Activated CD4-positive, alpha-beta memory T cell treated with anti-CD3 and anti-CD28 coated beads for 36 hours (primary cell): Measurements from ENCODE around the gene HTR4. TPM values are rescaled to one million over a fixed set of nuclear protein-coding genes. Genes with fewer than 3 reads are reported as not detected.
"Not testable (repeated sequence)": the region's sequence is repeated elsewhere in the genome, so short reads cannot be mapped to it uniquely, and the experiment has no call there.

Experiments used
- CTCF ChIA-PET: fragments of 350-600 bp; sonication (Branson Sonifier 250); formaldehyde crosslinking; loops from one replicate; lab custom pipeline; 2021; ENCODE audit warnings: antibody characterized with exemption, inconsistent platforms; lab: Charles Lee
- POLR2A ChIA-PET: fragments of 350-600 bp; sonication (Branson Sonifier 250); formaldehyde crosslinking; loops from one replicate; lab custom pipeline; 2021; ENCODE audit warnings: antibody characterized with exemption; lab: Charles Lee
- DNase-seq: peaks from one replicate; pipeline ENCODE4 v3.0.0-alpha.2; 2020
- H3K27ac Mint-ChIP-seq: one replicate; pipeline ENCODE4 v1.8.0; 2021; ENCODE audit warnings: mixed read lengths
- H3K27me3 Mint-ChIP-seq: one replicate; pipeline ENCODE4 v1.8.0; 2021; ENCODE audit warnings: mixed read lengths
- H3K36me3 Mint-ChIP-seq: one replicate; pipeline ENCODE4 v1.8.0; 2021; ENCODE audit warnings: mixed read lengths
- H3K4me1 Mint-ChIP-seq: one replicate; pipeline ENCODE4 v1.8.0; 2021; ENCODE audit warnings: low read depth, mixed read lengths
- H3K4me3 Mint-ChIP-seq: one replicate; pipeline ENCODE4 v1.8.0; 2021; ENCODE audit warnings: mild to moderate bottlenecking, mixed read lengths
- H3K9me3 Mint-ChIP-seq: one replicate; pipeline ENCODE4 v1.8.0; 2021; ENCODE audit warnings: mixed read lengths
- intact Hi-C: fragments of 100-400 bp; cut with micrococcal nuclease; formaldehyde crosslinking; loops from one replicate; pipeline ENCODE4 v1.15.1; 2023
- total RNA-seq, 2 experiments: library from RNA; stranded (reverse); gene quantifications; one replicate each; pipeline ENCODE4 v1.2.3, GENCODE V29; 2021

The HTR4 gene
- total RNA-seq, 2 experiments from 2014 or later, result not detected

GRCh38 chr5:148542812-148543211 lies 111.5 kb downstream of the HTR4 start:
- POLR2A ChIA-PET, result no interaction called here
- peaks cover 5% of the 10 kb centered on the region for H3K27me3 Mint-ChIP-seq
- no peaks in the 10 kb centered on the region for H3K4me1 Mint-ChIP-seq
- no peaks in the 10 kb centered on the region for H3K36me3 Mint-ChIP-seq
- H3K4me3 Mint-ChIP-seq, result no peak overlapping the region
- no peak overlapping the region for H3K27ac Mint-ChIP-seq
- H3K9me3 Mint-ChIP-seq, result peaks cover 7% of the 10 kb centered on the region
- CTCF ChIA-PET, result no interaction called here
- no peak for DNase-seq
- intact Hi-C loops, result no loop called here

DNA sequence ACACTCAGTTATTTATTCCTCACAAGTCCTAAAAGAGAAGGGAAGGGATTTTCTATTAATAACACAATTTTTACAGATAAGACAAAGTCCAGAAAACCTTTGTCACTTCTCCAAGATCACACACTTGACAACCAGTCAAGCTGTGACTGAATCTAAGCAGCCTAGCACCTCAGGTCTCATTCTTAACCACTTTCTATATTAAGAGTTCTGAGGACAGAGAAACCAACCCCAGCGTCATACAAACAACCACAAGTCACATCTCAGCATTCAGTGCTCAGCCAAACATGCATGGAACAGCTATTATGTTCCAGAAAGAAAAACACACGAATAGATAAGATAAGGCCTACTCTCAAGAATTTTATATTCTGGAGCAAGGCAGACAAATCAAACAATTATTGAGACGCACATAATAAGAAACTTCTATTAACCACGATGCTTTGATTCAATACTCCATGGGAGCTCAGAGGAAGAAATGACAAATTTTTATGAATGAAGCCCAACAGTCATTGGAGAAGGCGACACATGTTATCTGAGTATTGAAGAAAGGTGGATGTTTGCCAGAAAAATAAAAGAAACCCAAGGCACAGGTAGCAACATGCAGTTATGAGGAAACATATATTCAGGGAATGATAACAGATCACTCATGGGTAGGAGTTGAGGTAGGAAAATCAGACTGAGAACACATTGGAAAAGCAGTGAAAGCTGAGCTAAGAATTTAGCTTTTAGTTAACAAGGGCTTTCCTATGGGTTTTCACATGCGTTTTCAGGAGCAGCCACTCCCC lies 113.1 kb downstream of the HTR4 start:
- Mint-ChIP-seq H3K9me3 (peaks cover 7% of the 10 kb centered on the region), H3K4me1 (no peaks in the 10 kb centered on the region), H3K4me3 (no peak overlapping the region), H3K36me3 (no peaks in the 10 kb centered on the region), H3K27ac (no peak overlapping the region), H3K27me3 (peaks cover 7% of the 10 kb centered on the region)
- ChIA-PET POLR2A (no interaction called here), CTCF (no interaction called here)
- DNase-seq, result no peak
- intact Hi-C loops, result no loop called here

GRCh38 chr5:148540647-148541046 lies 113.7 kb downstream of the HTR4 start:
- H3K4me3 Mint-ChIP-seq, result no peak overlapping the region
- CTCF ChIA-PET, result no interaction called here
- no peaks in the 10 kb centered on the region for H3K36me3 Mint-ChIP-seq
- POLR2A ChIA-PET, result no interaction called here
- intact Hi-C loops, result no loop called here
- no peak overlapping the region for H3K27ac Mint-ChIP-seq
- DNase-seq, result no peak
- peaks cover 7% of the 10 kb centered on the region for H3K27me3 Mint-ChIP-seq
- H3K4me1 Mint-ChIP-seq, result no peaks in the 10 kb centered on the region
- H3K9me3 Mint-ChIP-seq, result peaks cover 7% of the 10 kb centered on the region

DNA sequence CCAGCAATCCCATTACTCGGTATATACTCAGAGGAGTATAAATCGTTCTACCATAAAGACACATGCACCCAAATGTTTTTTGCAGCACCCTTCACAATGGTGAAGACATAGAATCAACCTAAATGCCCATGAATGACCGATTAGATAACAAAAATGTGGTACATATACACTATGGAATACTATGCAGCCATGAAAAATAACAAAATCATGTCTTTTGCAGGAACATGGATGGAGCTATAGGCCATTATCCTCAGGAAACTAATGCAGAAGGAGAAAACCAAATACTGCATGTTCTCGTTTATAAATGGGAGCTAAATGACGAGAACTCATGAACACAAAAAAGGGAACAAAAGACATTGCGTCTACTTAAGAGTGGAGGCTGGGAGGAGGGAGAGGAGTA lies 114.5 kb downstream of the HTR4 start:
- no peak overlapping the region for H3K27ac Mint-ChIP-seq
- ChIA-PET POLR2A (no interaction called here), CTCF (interaction anchor here (0.7 to 1.1 kb wide), 2 partner anchors 18 to 507 kb away, joined by 3 to 4 read pairs; no protein-coding TSS in a partner anchor)
- no peak overlapping the region for H3K4me3 Mint-ChIP-seq
- peaks cover 7% of the 10 kb centered on the region for H3K27me3 Mint-ChIP-seq
- H3K4me1 Mint-ChIP-seq, result no peaks in the 10 kb centered on the region
- H3K36me3 Mint-ChIP-seq, result no peaks in the 10 kb centered on the region
- intact Hi-C loops, result no loop called here
- no peak for DNase-seq
- H3K9me3 Mint-ChIP-seq, result peaks cover 7% of the 10 kb centered on the region

DNA sequence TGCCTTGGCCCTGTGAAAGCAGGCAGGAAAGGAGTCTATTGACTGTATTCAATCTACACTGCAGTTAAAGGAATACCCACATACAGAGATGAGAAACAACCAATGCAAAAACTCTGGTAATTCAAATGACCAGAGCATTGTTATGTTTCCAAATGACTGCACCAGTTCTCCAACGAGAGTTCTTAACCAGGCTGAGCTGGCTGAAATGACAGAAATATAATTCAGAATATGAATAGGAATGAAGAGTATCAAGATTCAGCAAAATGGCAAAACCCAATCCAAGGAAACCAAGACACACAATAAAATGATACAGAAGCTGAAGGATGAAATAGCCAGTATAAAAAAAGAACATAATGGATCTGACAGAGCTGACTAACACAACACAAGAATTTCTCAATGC lies 119.1 kb downstream of the HTR4 start:
- DNase-seq, result no peak
- Mint-ChIP-seq H3K27me3 (peaks cover 8% of the 10 kb centered on the region), H3K4me1 (no peaks in the 10 kb centered on the region), H3K4me3 (no peak overlapping the region), H3K36me3 (no peaks in the 10 kb centered on the region), H3K27ac (no peak overlapping the region), H3K9me3 (peaks cover 15% of the 10 kb centered on the region)
- intact Hi-C loops, result no loop called here
- ChIA-PET POLR2A (no interaction called here), CTCF (no interaction called here)

DNA sequence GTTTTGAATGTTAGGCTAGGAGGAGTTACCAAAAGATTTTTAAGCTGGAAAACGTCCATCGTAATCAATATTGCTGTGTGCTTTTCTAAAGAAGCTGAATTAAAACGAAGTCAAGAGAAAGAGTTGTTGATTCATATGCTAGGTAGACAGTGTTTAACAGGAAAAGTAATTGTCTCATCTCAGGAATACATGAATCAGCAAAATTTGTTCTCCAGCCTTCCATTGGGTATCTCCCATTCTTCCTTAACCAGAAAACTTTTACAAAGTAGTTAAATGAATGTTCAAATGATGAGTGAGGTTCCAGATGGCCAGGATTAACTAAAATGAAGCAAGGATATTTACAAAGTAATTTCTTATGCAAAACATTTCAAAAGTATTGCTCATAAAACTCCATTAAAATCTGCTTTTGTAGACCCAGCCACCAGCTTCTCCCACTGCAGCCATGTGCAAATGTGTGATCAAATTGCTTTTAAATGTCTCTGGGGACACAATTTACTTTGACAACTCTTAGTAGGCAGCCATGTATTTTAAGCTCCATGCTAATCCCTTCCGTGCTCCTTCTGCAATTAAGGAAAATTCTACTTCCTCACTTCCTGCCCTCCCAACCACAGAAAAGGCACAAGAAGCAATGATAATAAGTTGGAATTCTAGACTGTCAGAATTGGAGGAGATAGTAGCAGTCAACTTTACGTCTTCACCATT lies 121.2 kb downstream of the HTR4 start:
- H3K4me3 Mint-ChIP-seq, result no peak overlapping the region
- peaks cover 6% of the 10 kb centered on the region for H3K36me3 Mint-ChIP-seq
- ChIA-PET CTCF (no interaction called here), POLR2A (no interaction called here)
- peaks cover 11% of the 10 kb centered on the region for H3K27me3 Mint-ChIP-seq
- intact Hi-C loops, result no loop called here
- H3K9me3 Mint-ChIP-seq, result peaks cover 17% of the 10 kb centered on the region
- H3K4me1 Mint-ChIP-seq, result no peaks in the 10 kb centered on the region
- no peak for DNase-seq
- no peak overlapping the region for H3K27ac Mint-ChIP-seq

DNA sequence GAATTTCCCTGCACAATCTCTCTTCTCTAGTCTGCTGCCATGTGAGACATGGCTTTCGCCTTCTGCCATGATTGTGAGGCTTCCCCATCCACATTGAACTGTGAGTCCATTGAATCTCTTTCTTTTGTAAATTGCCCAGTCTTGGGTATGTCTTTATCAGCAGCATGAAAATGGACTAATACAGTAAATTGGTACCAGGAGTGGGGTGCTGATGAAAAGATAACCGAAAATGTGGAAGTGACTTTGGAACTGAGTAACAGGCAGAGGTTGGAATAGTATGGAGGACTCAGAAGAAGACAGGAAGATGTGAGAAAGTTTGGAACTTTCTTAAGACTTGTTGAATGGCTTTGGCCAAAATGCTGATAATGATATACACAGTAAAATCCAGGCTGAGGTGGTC lies 124.9 kb downstream of the HTR4 start:
- DNase-seq, H3K4me1 Mint-ChIP-seq, CTCF ChIA-PET, H3K4me3 Mint-ChIP-seq, H3K27me3 Mint-ChIP-seq, POLR2A ChIA-PET, intact Hi-C loops, H3K36me3 Mint-ChIP-seq, H3K27ac Mint-ChIP-seq: not testable (repeated sequence)
- H3K9me3 Mint-ChIP-seq, result peaks cover 17% of the 10 kb centered on the region

GRCh38 chr5:148524721-148525120 lies 129.6 kb downstream of the HTR4 start:
- Mint-ChIP-seq H3K36me3 (peaks cover 4% of the 10 kb centered on the region), H3K27me3 (peaks cover 7% of the 10 kb centered on the region), H3K27ac (no peak overlapping the region), H3K9me3 (peaks cover 8% of the 10 kb centered on the region), H3K4me3 (no peak overlapping the region), H3K4me1 (no peaks in the 10 kb centered on the region)
- no peak for DNase-seq
- ChIA-PET CTCF (no interaction called here), POLR2A (no interaction called here)
- intact Hi-C loops, result no loop called here

DNA sequence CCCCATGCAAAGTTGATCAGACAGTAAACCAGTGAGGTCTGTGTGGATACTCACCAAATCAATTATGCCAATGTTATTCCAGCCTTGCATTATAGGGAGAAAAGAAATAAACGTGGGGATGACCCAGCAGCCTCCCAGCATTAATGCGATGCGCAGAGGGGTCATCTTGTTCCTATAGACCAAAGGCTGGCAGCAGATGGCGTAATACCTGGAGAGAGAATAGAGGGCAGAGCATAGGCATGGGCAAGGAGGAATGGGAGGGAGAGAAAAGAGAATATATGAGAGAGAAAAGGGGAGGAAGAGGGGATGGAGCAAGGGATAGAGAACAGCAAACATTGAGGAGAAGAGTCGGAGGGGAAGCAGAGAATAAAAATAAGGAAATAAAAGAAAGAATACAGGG lies 131.2 kb downstream of the HTR4 start:
- no peaks in the 10 kb centered on the region for H3K36me3 Mint-ChIP-seq
- POLR2A ChIA-PET, result no interaction called here

DNA sequence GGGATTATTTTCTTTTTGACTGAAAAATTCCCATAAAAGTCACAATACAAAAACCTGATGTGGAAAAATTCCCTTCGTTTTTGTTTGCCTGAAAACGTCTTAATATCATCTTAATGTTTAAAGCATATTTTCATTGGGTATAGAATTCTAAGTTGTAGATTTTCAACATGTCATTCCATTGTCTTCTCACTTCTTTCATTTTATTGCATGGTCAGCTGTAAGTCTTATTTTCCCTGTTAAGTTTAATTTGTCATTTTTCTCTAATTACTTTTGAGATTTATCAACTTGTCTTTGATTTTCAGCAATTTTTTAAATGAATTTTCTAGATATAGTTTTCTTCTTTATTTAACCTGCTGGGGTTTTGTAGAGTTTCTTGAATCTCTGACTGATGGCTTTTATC lies 138.9 kb downstream of the HTR4 start:
- ChIA-PET POLR2A (no interaction called here), CTCF (no interaction called here)
- Mint-ChIP-seq H3K36me3 (no peaks in the 10 kb centered on the region), H3K27me3 (peaks cover 3% of the 10 kb centered on the region), H3K27ac (no peak overlapping the region), H3K9me3 (peaks cover 8% of the 10 kb centered on the region), H3K4me1 (no peaks in the 10 kb centered on the region), H3K4me3 (no peak overlapping the region)
- intact Hi-C loops, result no loop called here
- DNase-seq, result no peak

More for the DNA sequence above, 131.2 kb downstream of the HTR4 start:
- no peaks in the 10 kb centered on the region for H3K9me3 Mint-ChIP-seq
- H3K4me3 Mint-ChIP-seq, result no peak overlapping the region
- peaks cover 4% of the 10 kb centered on the region for H3K27me3 Mint-ChIP-seq
- no peaks in the 10 kb centered on the region for H3K4me1 Mint-ChIP-seq
- H3K27ac Mint-ChIP-seq, result no peak overlapping the region
- intact Hi-C loops, result no loop called here
- no peak for DNase-seq
- CTCF ChIA-PET, result no interaction called here

DNA sequence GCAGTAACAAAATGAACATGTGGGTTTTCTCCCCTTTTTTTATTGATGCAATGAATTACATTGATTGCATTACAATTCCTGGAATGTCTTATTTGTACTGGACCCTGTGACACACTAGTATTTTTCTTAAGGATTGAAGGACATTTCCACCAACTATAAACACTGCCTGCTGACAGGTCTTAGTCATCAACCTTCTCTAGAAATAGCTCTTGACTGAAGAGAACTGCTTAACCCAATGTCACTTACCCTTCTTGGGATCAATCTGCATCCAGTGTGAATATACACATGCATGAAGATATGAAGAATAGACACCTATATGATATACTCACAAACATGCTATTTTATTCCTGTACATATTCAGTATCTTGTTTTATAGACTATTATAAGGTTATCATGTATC lies 140.0 kb downstream of the HTR4 start:
- Mint-ChIP-seq H3K9me3 (peaks cover 8% of the 10 kb centered on the region), H3K4me3 (no peak overlapping the region), H3K27ac (no peak overlapping the region), H3K27me3 (peaks cover 2% of the 10 kb centered on the region), H3K4me1 (no peaks in the 10 kb centered on the region), H3K36me3 (no peaks in the 10 kb centered on the region)
- CTCF ChIA-PET, result no interaction called here
- intact Hi-C loops, result no loop called here
- POLR2A ChIA-PET, result no interaction called here
- DNase-seq, result no peak

- CTCF ChIA-PET, result no interaction called here
- no peak overlapping the region for H3K27ac Mint-ChIP-seq
- H3K4me1 Mint-ChIP-seq, result no peaks in the 10 kb centered on the region
- peaks cover 8% of the 10 kb centered on the region for H3K9me3 Mint-ChIP-seq
- DNase-seq, result no peak
- intact Hi-C loops, result no loop called here
- no peak overlapping the region for H3K4me3 Mint-ChIP-seq
- POLR2A ChIA-PET, result no interaction called here
- no peaks in the 10 kb centered on the region for H3K36me3 Mint-ChIP-seq
- H3K27me3 Mint-ChIP-seq, result peaks cover 3% of the 10 kb centered on the region
These were observed 141.8 kb downstream of the HTR4 start for GRCh38 chr5:148512498-148512897.
